HCT116 (cell line): Measurements from ENCODE around the gene DUSP28. TPM values are rescaled to one million over a fixed set of nuclear protein-coding genes. Genes with fewer than 3 reads are reported as not detected.

Experiments used
- ATAC-seq: fragments of 200-7000 bp; cut with Tn5 transposase; 2 replicates; pipeline ENCODE4 v1.9.1; 2020; ENCODE audit warnings: mild to moderate bottlenecking, moderate library complexity
- BruUV-seq: library from RNA; stranded (reverse); fragments of 400-500 nt; replicated peaks from 2 replicates; lab custom pipeline; 2021; lab: Mats Ljungman, UMichigan
- CTCF ChIA-PET: fragments of 300-600 bp; sonication (Branson Sonifier 250); formaldehyde crosslinking; loops from one replicate; lab custom pipeline; 2021; ENCODE audit warnings: antibody characterized with exemption; lab: Charles Lee
- POLR2A ChIA-PET: fragments of 300-600, 350-600 bp; sonication (Branson Sonifier 250); formaldehyde crosslinking; loops from one replicate; lab custom pipeline; 2021; ENCODE audit warnings: antibody characterized with exemption; lab: Charles Lee
- RAD21 ChIA-PET, 2 experiments: fragments of 300-600 bp; sonication (Branson Sonifier 250); formaldehyde crosslinking; loops; one replicate each; lab custom pipeline; 2023; ENCODE audit warnings: low total read pairs in 2 of 2; ENCODE audit not compliant: uncharacterized antibody in 2 of 2, unreplicated experiment in 2 of 2, low non-redundant PET in 1 of 2; lab: Charles Lee
- DNase-seq: peaks from one replicate; pipeline ENCODE4 v3.0.0-alpha.2; 2010; ENCODE audit warnings: low read depth, low spot score
- H2AFZ ChIP-seq: fragments of 200-600 bp; shearing (Covaris generic), sonication (generic); 2 replicates; pipeline ENCODE4 v1.6.1; 2017; ENCODE audit warnings: low read depth, mixed run types, mixed read lengths, antibody characterized with exemption, low read length; ENCODE audit not compliant: poor library complexity, severe bottlenecking
- H3K27ac ChIP-seq: 2 replicates; pipeline ENCODE4 v1.5.1; 2012; ENCODE audit warnings: low read depth, low read length
- H3K27me3 ChIP-seq: fragments of 200-600 bp; sonication (generic); 2 replicates; pipeline ENCODE4 v1.6.1; 2016; ENCODE audit warnings: mixed run types, low read length, mixed read lengths; ENCODE audit not compliant: insufficient read depth
- H3K36me3 ChIP-seq, 2 experiments: fragments of 200-500 bp in 1 of 2; fragments of 200-600 bp in 1 of 2; sonication (Bioruptor generic) in 1 of 2; sonication (generic) in 1 of 2; 2 replicates each; pipeline versions ENCODE4 v1.5.1 to v1.6.1; 2014 to 2016; ENCODE audit warnings: low read length in 2 of 2, inconsistent platforms in 1 of 2, mixed read lengths in 1 of 2, mixed run types in 1 of 2; ENCODE audit not compliant: insufficient read depth in 2 of 2, control insufficient read depth in 1 of 2
- H3K4me1 ChIP-seq, 2 experiments: fragments of 200-600 bp in 1 of 2; sonication (generic) in 1 of 2; 2 replicates each; pipeline versions ENCODE4 v1.5.1 to v1.6.1; 2012 to 2017; ENCODE audit warnings: low read length in 2 of 2, inconsistent platforms in 1 of 2, mild to moderate bottlenecking in 1 of 2, mixed read lengths in 1 of 2, mixed run types in 1 of 2, moderate library complexity in 1 of 2; ENCODE audit not compliant: insufficient read depth in 2 of 2, control insufficient read depth in 1 of 2
- H3K4me2 ChIP-seq: fragments of 200-600 bp; sonication (generic); 2 replicates; pipeline ENCODE4 v1.6.1; 2017; ENCODE audit warnings: mixed run types, low read length, mixed read lengths
- H3K4me3 ChIP-seq, 2 experiments: fragments of 200-600 bp in 1 of 2; sonication (generic) in 1 of 2; replicated peaks in 1 of 2; 2 replicates each; pipeline ENCODE4 v1.5.1; 2011 to 2016; ENCODE audit warnings: low read length in 2 of 2, control low read depth in 1 of 2, low read depth in 1 of 2, mild to moderate bottlenecking in 1 of 2, mixed read lengths in 1 of 2, mixed run types in 1 of 2
- H3K79me2 ChIP-seq: fragments of 200-600 bp; sonication (generic); 2 replicates; pipeline ENCODE4 v1.6.1; 2017; ENCODE audit warnings: mild to moderate bottlenecking, mixed run types, low read length, moderate library complexity, mixed read lengths; ENCODE audit not compliant: insufficient read depth
- H3K9ac ChIP-seq: fragments of 200-600 bp; sonication (generic); 2 replicates; pipeline ENCODE4 v1.6.1; 2016; ENCODE audit warnings: low read length, mixed read lengths
- H3K9me2 ChIP-seq: fragments of 200-600 bp; sonication (generic), shearing (Covaris generic); 2 replicates; pipeline ENCODE4 v1.6.1; 2017; ENCODE audit warnings: mixed run types, mild to moderate bottlenecking, moderate library complexity; ENCODE audit not compliant: insufficient read depth
- H3K9me3 ChIP-seq, 2 experiments: fragments of 200-500 bp in 1 of 2; fragments of 200-600 bp in 1 of 2; sonication (Bioruptor generic) in 1 of 2; sonication (generic) in 1 of 2; 2 replicates each; pipeline ENCODE4 v1.6.1; 2014 to 2017; ENCODE audit warnings: low read length in 2 of 2, mixed read lengths in 2 of 2, inconsistent platforms in 1 of 2, low read depth in 1 of 2, mild to moderate bottlenecking in 1 of 2, mixed run types in 1 of 2, moderate library complexity in 1 of 2; ENCODE audit not compliant: control insufficient read depth in 1 of 2, insufficient read depth in 1 of 2
- H4K20me1 ChIP-seq: fragments of 200-600 bp; sonication (generic), shearing (Covaris generic); 2 replicates; pipeline ENCODE4 v1.6.1; 2017; ENCODE audit warnings: mixed run types, mild to moderate bottlenecking, moderate library complexity; ENCODE audit not compliant: insufficient read depth
- CBX3 ChIP-seq: IDR thresholded peaks from 2 replicates; pipeline ENCODE4 v1.6.1; 2012; ENCODE audit warnings: low read depth
- EZH2phosphoT487 ChIP-seq: fragments of 200-600 bp; IDR thresholded peaks from 2 replicates; pipeline ENCODE4 v1.6.1; 2018; ENCODE audit warnings: antibody characterized with exemption, borderline replicate concordance
- ZFX ChIP-seq: fragments of 450-650 bp; IDR thresholded peaks from 2 replicates; pipeline ENCODE4 v1.6.1; 2017
- ZNF274 ChIP-seq: fragments of 200-500 bp; sonication (Bioruptor generic); IDR thresholded peaks from 2 replicates; pipeline ENCODE4 v1.6.1; 2014; ENCODE audit warnings: mild to moderate bottlenecking, low read depth, low read length, inconsistent platforms
- intact Hi-C: fragments of 100-400 bp; cut with micrococcal nuclease; formaldehyde crosslinking; loops from 2 replicates; pipeline ENCODE4 v1.10.0; 2022
- total RNA-seq: library from RNA; stranded (reverse); gene quantifications from one replicate; pipeline ENCODE4 v1.2.1, GENCODE V29; 2021; ENCODE audit not compliant: unreplicated experiment
- TF ChIP-seq, protein P1 (sequence below): IDR thresholded peaks from 2 replicates; pipeline ENCODE4 v1.6.1; 2012; ENCODE audit warnings: low read depth

The DUSP28 gene
- total RNA-seq, 1 experiment from 2014 or later: 5.6 TPM

DNA sequence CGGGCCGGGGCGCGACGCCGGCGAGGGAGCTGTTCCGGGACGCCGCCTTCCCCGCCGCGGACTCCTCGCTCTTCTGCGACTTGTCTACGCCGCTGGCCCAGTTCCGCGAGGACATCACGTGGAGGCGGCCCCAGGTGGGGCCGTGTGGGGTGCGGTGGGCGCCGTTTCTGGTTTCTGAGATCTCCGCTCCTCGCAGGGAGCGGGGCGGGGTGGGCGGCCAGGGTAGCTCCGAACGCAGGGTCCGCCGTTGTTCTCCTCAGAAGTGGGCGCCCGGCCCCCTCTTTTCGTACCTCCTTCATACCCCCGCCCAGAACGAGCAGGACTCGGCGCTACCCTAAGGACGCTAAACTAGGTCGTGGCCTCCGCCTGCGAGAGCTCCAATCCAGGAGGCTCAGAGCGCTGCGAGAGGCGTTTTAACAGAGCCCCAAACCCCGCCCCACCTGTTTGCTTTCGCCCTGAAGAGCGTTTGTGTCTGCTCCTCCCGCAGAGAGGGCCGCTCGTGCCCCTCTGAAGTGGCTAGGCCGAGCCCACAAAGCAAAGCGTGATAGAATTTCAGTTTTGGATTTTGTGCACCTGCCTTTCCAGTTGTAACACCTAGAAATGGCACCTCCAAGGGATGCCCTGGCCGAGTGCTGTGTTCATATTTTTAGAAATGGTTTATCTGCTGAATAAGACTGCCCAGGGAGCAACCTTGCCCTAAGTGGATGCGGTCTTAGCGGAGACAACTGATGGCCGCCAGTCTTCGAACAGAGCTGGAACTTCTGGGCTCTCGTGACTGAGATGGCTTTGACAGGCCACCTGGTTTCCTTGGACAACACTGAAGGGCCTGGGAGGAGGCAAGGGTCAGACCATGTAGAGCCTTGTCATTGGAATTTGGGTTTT, 27.0 kb downstream of the DUSP28 start:
- ATAC-seq: peak; percentile 29
- Histone ChIP-seq H3K27ac (peak overlapping the region; percentile 85), H3K4me1 (peaks cover 21 to 40% of the 10 kb centered on the region in 2 experiments), H3K9me3 (no peaks in the 10 kb centered on the region), H3K36me3 (peaks cover 3 to 9% of the 10 kb centered on the region in 2 experiments; a peak in 2 of 4 replicates), H3K27me3 (no peaks in the 10 kb centered on the region), H4K20me1 (no peaks in the 10 kb centered on the region), H3K9ac (peak overlapping the region; percentile 91), H2AFZ (no peak overlapping the region), H3K9me2 (no peaks in the 10 kb centered on the region), H3K79me2 (peaks cover 72% of the 10 kb centered on the region), H3K4me2 (peak overlapping the region; percentile 96), H3K4me3 (peak overlapping the region; percentile 98 to 99)
- TF ChIP-seq EZH2phosphoT487 (no peak), ZFX (0 out of 2 replicates have a peak, but pooled peaks have one; percentile 5)
- CTCF ChIA-PET: interaction anchor here (1.0 to 2.3 kb wide), 7 partner anchors 15 to 253 kb away, joined by 3 to 38 read pairs (median 5); partner anchors contain the start of gene DUSP28
- RAD21 ChIA-PET: interaction anchor here (1.4 to 2.1 kb wide), 2 partner anchors 21 to 26 kb away, joined by 4 to 6 read pairs; no protein-coding TSS in a partner anchor
- POLR2A ChIA-PET: interaction anchor here (1.0 to 3.5 kb wide), 5 partner anchors 16 to 36 kb away, joined by 3 to 23 read pairs (median 4); partner anchors contain the start of gene DUSP28
- no peak for DNase-seq
- intact Hi-C loops: loop anchor here (2.0 kb wide), 1 partner anchor 26 kb away; the partner anchor contains the start of gene DUSP28
- BruUV-seq: no TSS peak

DNA sequence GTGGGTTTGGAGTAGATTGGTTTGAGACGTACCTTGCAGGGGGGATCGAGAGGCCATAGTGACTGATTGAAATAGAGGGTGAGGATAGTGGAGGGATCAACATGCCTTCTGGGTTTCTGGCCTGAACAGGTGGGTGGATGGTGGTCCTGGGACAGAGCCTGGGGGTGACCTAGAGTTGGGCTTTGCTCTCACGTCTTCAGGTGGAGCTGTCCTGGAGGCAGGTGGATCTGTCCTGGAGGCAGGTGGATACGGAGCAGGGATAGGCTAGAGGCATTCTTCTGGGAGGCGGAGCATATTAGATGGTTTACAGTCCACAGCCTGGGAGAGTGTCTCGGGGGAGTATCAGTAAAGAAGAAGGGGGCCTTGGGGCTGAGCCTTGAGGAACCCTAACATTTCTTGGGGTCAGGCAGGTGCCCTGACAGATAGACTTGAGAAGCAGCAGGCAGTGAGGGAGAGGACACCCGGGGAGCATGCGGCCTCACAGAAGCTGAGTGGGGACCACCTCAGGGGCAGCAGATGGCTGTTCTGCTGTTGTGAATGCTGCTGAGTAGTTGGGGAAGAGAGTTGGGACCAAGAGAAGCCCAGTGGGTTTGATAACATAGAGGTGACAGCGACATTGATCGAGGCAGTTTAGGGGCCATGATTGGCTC, 28.0 kb downstream of the DUSP28 start:
- peak overlapping the region; percentile 96 for H3K4me2 ChIP-seq
- H3K4me3 ChIP-seq: peak overlapping the region; percentile 98 to 99
- RAD21 ChIA-PET: no interaction called here
- peaks cover 21 to 32% of the 10 kb centered on the region in 2 experiments for H3K4me1 ChIP-seq
- H3K36me3 ChIP-seq: peaks cover 3 to 9% of the 10 kb centered on the region in 2 experiments; a peak in 3 of 4 replicates
- H3K9me3 ChIP-seq: no peaks in the 10 kb centered on the region
- H3K27me3 ChIP-seq: no peaks in the 10 kb centered on the region
- peaks cover 62% of the 10 kb centered on the region for H3K79me2 ChIP-seq
- no peaks in the 10 kb centered on the region for H3K9me2 ChIP-seq
- CTCF ChIA-PET: interaction anchor here (0.9 kb wide), 1 partner anchor 8 kb away, joined by 3 read pairs; no protein-coding TSS in a partner anchor
- no peaks in the 10 kb centered on the region for H4K20me1 ChIP-seq
- intact Hi-C loops: no loop called here
- no peak overlapping the region for H3K27ac ChIP-seq
- POLR2A ChIA-PET: no interaction called here
- no peak for DNase-seq
- H3K9ac ChIP-seq: peak overlapping the region; percentile 91
- ATAC-seq: no peak
- TSS peak; percentile 58 for BruUV-seq
- no peak overlapping the region for H2AFZ ChIP-seq
- TF ChIP-seq ZNF274 (no peak), ZFX (no peak), CBX3 (no peak)
- TF ChIP-seq, protein P1, sequence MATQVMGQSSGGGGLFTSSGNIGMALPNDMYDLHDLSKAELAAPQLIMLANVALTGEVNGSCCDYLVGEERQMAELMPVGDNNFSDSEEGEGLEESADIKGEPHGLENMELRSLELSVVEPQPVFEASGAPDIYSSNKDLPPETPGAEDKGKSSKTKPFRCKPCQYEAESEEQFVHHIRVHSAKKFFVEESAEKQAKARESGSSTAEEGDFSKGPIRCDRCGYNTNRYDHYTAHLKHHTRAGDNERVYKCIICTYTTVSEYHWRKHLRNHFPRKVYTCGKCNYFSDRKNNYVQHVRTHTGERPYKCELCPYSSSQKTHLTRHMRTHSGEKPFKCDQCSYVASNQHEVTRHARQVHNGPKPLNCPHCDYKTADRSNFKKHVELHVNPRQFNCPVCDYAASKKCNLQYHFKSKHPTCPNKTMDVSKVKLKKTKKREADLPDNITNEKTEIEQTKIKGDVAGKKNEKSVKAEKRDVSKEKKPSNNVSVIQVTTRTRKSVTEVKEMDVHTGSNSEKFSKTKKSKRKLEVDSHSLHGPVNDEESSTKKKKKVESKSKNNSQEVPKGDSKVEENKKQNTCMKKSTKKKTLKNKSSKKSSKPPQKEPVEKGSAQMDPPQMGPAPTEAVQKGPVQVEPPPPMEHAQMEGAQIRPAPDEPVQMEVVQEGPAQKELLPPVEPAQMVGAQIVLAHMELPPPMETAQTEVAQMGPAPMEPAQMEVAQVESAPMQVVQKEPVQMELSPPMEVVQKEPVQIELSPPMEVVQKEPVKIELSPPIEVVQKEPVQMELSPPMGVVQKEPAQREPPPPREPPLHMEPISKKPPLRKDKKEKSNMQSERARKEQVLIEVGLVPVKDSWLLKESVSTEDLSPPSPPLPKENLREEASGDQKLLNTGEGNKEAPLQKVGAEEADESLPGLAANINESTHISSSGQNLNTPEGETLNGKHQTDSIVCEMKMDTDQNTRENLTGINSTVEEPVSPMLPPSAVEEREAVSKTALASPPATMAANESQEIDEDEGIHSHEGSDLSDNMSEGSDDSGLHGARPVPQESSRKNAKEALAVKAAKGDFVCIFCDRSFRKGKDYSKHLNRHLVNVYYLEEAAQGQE: no peak
